Coronary artery (tissue), 2 donors: ENCODE measurements around the gene ARID1B.
A peak's percentile ranks its signal among the peaks of the same experiment; 100 is the strongest.

Source experiments
- DNase-seq: peaks from one replicate; pipeline ENCODE4 v3.0.0-alpha.2; 2017; ENCODE audit warnings: low spot score
- H3K27ac ChIP-seq, 2 donors: fragments of 200-600 bp; sonication (generic); one replicate each; pipeline ENCODE4 v1.5.1; 2016 to 2019
- H3K4me3 ChIP-seq: fragments of 200-600 bp; sonication (generic); 2 replicates; pipeline ENCODE4 v1.5.1; 2016; ENCODE audit warnings: mild to moderate bottlenecking, moderate library complexity
- CTCF ChIP-seq: fragments of 200-600 bp; sonication (generic); IDR thresholded peaks from one replicate; pipeline ENCODE4 v1.5.1; 2019; ENCODE audit warnings: antibody characterized with exemption

Gene ARID1B

GRCh38 chr6:157223021-157223430, 445.8 kb downstream of the ARID1B start:
- DNase-seq, result no peak
- no peak for TF ChIP-seq CTCF
- Histone ChIP-seq H3K4me3 (no peak overlapping the region), H3K27ac (no peak overlapping the region)

- no peak overlapping the region for H3K4me3 ChIP-seq
- DNase-seq, result no peak
- no peak for TF ChIP-seq CTCF
- no peak overlapping the region for H3K27ac ChIP-seq
Measured at GRCh38 chr6:157223511-157223910, 446.3 kb downstream of the ARID1B start.

- Histone ChIP-seq H3K27ac (peak overlapping the region; percentile 87 to 97), H3K4me3 (no peak overlapping the region)
- TF ChIP-seq CTCF, result no peak
- DNase-seq, result no peak
Measured at GRCh38 chr6:157224178-157224950, 447.2 kb downstream of the ARID1B start.

GRCh38 chr6:157224951-157225574, 447.9 kb downstream of the ARID1B start:
- Histone ChIP-seq H3K4me3 (peak overlapping the region; percentile 41), H3K27ac (peak overlapping the region; percentile 87 to 97)
- peak; percentile 72 for DNase-seq

GRCh38 chr6:157225575-157225995, 448.4 kb downstream of the ARID1B start:
- peak; percentile 82 for DNase-seq
- peak overlapping the region; percentile 41 for H3K4me3 ChIP-seq
- H3K27ac ChIP-seq, result peak overlapping the region; percentile 87 to 97
- no peak for TF ChIP-seq CTCF

More at GRCh38 chr6:157224951-157225574, 447.9 kb downstream of the ARID1B start:
- TF ChIP-seq CTCF, result no peak

- peak overlapping the region; percentile 13 for H3K4me3 ChIP-seq
- TF ChIP-seq CTCF, result no peak
- peak overlapping the region; percentile 87 to 97 for H3K27ac ChIP-seq
- DNase-seq, result peak; percentile 77
Measured at GRCh38 chr6:157226026-157226625, 448.9 kb downstream of the ARID1B start.
